Breast epithelium (tissue), 4 donors: ENCODE measurements around the gene CTIF. TPM values are rescaled to one million over a fixed set of nuclear protein-coding genes. Genes with fewer than 3 reads are reported as not detected.
A peak's percentile ranks its signal among the peaks of the same experiment; 100 is the strongest.

Experiments used
- DNase-seq, 2 donors: peaks; one replicate each; pipeline ENCODE4 v3.0.0-alpha.2; 2019; ENCODE audit warnings: low spot score in 2 of 2
- H3K27ac ChIP-seq, 2 donors: fragments of 200-600 bp; sonication (generic) in 1 of 2; one replicate each; pipeline ENCODE4 v1.5.1; 2016 to 2019; ENCODE audit warnings: mild to moderate bottlenecking in 1 of 2
- H3K27me3 ChIP-seq, 2 donors: fragments of 200-600 bp; sonication (generic) in 1 of 2; one replicate each; pipeline versions ENCODE4 v1.5.1 to v1.6.0; 2017 to 2019; ENCODE audit warnings: control low read depth in 1 of 2, mild to moderate bottlenecking in 1 of 2
- H3K36me3 ChIP-seq: fragments of 200-600 bp; one replicate; pipeline ENCODE4 v1.5.1; 2019
- H3K4me1 ChIP-seq, 2 donors: fragments of 200-600 bp; sonication (generic); one replicate each; pipeline ENCODE4 v1.5.1; 2016 to 2019; ENCODE audit warnings: control low read depth in 1 of 2
- H3K4me3 ChIP-seq, 3 donors: fragments of 200-600 bp; sonication (generic); 1 replicate in 2 of 3; 2 replicates in 1 of 3; pipeline ENCODE4 v1.5.1; 2016 to 2019; ENCODE audit warnings: mild to moderate bottlenecking in 3 of 3, moderate library complexity in 2 of 3
- H3K9me3 ChIP-seq, 2 donors: fragments of 200-600 bp; sonication (generic) in 1 of 2; one replicate each; pipeline ENCODE4 v1.5.1; 2016 to 2019; ENCODE audit warnings: control low read depth in 1 of 2
- POLR2A ChIP-seq: fragments of 450-650 bp; IDR thresholded peaks from one replicate; pipeline ENCODE4 v1.6.1; 2016; ENCODE audit warnings: antibody characterized with exemption, mild to moderate bottlenecking, moderate library complexity
- POLR2AphosphoS5 ChIP-seq, 3 donors: sonication (generic); formaldehyde crosslinking; IDR thresholded peaks; one replicate each; pipeline ENCODE4 v1.6.1; 2017; ENCODE audit warnings: antibody characterized with exemption in 3 of 3
- intact Hi-C: fragments of 100-400 bp; cut with DNase I; formaldehyde crosslinking; loops from one replicate; pipeline ENCODE4 v1.15.1; 2023; ENCODE audit warnings: low total_unique reads
- total RNA-seq, 3 donors: library from RNA; depleted of rRNA; stranded (reverse); fragments of >200 nt; gene quantifications; one replicate each; pipeline ENCODE4 v1.1.0, GENCODE V29; 2016
- TF ChIP-seq, protein P1 (sequence below), 3 donors: fragments of 450-650 bp; IDR thresholded peaks; one replicate each; pipeline ENCODE4 v1.5.1; 2016 to 2017; ENCODE audit warnings: antibody characterized with exemption in 3 of 3, mild to moderate bottlenecking in 3 of 3, moderate library complexity in 3 of 3

Gene CTIF
- total RNA-seq, 3 donors from 2014 or later = 28.8 to 78.9 (median 32.6) TPM

- intact Hi-C loops = no loop called here
- TF ChIP-seq, protein P1, sequence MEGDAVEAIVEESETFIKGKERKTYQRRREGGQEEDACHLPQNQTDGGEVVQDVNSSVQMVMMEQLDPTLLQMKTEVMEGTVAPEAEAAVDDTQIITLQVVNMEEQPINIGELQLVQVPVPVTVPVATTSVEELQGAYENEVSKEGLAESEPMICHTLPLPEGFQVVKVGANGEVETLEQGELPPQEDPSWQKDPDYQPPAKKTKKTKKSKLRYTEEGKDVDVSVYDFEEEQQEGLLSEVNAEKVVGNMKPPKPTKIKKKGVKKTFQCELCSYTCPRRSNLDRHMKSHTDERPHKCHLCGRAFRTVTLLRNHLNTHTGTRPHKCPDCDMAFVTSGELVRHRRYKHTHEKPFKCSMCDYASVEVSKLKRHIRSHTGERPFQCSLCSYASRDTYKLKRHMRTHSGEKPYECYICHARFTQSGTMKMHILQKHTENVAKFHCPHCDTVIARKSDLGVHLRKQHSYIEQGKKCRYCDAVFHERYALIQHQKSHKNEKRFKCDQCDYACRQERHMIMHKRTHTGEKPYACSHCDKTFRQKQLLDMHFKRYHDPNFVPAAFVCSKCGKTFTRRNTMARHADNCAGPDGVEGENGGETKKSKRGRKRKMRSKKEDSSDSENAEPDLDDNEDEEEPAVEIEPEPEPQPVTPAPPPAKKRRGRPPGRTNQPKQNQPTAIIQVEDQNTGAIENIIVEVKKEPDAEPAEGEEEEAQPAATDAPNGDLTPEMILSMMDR (IDR thresholded peaks at IDR 0.05) = no peak
- no peak for TF ChIP-seq POLR2AphosphoS5 (IDR thresholded peaks at IDR 0.05)
- H3K36me3 ChIP-seq = no peaks in the 10 kb centered on the region
- no peaks in the 10 kb centered on the region for H3K27me3 ChIP-seq
- no peak overlapping the region for H3K4me3 ChIP-seq
- H3K4me1 ChIP-seq = peaks cover 4 to 5% of the 10 kb centered on the region in 2 donors
- DNase-seq = peak in 1 of 2 donors; percentile 34
- no peaks in the 10 kb centered on the region for H3K9me3 ChIP-seq
- peak overlapping the region; percentile 42 to 59 for H3K27ac ChIP-seq
Measured at GRCh38 chr18:48825101-48825745, 286.4 kb downstream of the CTIF start.

DNA sequence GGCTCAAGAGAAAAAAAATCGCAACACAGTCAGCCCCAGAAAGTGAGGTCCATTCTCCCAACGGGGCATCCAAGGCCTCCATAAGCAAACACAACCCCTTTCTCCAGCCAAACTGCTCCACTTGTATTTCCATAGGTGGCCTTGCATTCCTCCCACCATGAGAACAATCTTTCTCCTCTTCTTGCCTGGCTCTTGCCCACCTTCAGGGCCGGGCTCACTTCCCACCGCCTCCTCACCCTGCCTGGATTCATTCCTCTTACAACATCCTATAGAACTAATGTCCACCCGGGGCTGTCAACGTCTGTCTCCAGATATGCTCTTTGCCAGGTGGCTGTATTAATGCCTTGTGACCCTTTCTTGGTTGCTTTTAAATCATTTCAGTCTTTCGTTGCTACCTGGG is 287.4 kb downstream of the CTIF start:
- H3K27me3 ChIP-seq = no peaks in the 10 kb centered on the region
- intact Hi-C loops = no loop called here
- H3K4me1 ChIP-seq = peaks cover 4 to 5% of the 10 kb centered on the region in 2 donors
- peak overlapping the region; percentile 42 to 59 for H3K27ac ChIP-seq
- DNase-seq = peak in 1 of 2 donors; percentile 33
- no peaks in the 10 kb centered on the region for H3K36me3 ChIP-seq
- TF ChIP-seq POLR2A (no peak), POLR2AphosphoS5 (IDR thresholded peaks at IDR 0.05) (no peak)
- TF ChIP-seq, protein P1 (IDR thresholded peaks at IDR 0.05) = no peak
- no peak overlapping the region for H3K4me3 ChIP-seq
- H3K9me3 ChIP-seq = no peaks in the 10 kb centered on the region

DNA sequence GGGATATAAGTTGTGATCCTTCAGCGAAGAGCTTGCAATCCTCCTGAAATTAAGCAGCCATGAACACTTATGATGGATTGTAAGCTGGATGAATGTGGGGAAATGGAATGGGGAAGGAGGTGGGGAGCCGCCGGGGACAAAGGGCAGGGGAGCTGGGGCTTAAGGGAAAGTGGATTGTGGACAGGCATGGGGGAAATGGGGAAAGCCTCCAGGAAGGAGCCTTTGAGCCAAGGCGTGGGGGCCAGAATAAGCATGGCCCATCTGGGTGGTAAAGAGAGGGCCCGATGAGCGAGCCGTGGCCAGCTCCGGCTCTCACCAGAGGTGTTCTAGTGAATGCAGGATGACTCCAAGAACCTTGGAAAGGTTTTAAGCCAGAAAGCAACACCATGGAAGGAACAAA is 288.0 kb downstream of the CTIF start:
- no peaks in the 10 kb centered on the region for H3K9me3 ChIP-seq
- intact Hi-C loops = no loop called here
- TF ChIP-seq POLR2A (no peak), POLR2AphosphoS5 (IDR thresholded peaks at IDR 0.05) (no peak)
- TF ChIP-seq, protein P1 (IDR thresholded peaks at IDR 0.05) = no peak
- peak overlapping the region in 1 of 2 donors; percentile 3 for H3K27ac ChIP-seq
- no peak overlapping the region for H3K4me3 ChIP-seq
- H3K27me3 ChIP-seq = no peaks in the 10 kb centered on the region
- peaks cover 4 to 5% of the 10 kb centered on the region in 2 donors for H3K4me1 ChIP-seq
- peak in 1 of 2 donors; percentile 15 for DNase-seq
- H3K36me3 ChIP-seq = no peaks in the 10 kb centered on the region

GRCh38 chr18:48827291-48828193 is 288.7 kb downstream of the CTIF start:
- H3K4me1 ChIP-seq = peaks cover 4 to 5% of the 10 kb centered on the region in 2 donors

More at GRCh38 chr18:48827291-48828193, 288.7 kb downstream of the CTIF start:
- H3K36me3 ChIP-seq = no peaks in the 10 kb centered on the region
- H3K27me3 ChIP-seq = no peaks in the 10 kb centered on the region
- H3K27ac ChIP-seq = peak overlapping the region; percentile 48 to 63
- TF ChIP-seq POLR2AphosphoS5 (IDR thresholded peaks at IDR 0.05) (no peak), POLR2A (no peak)
- TF ChIP-seq, protein P1 (IDR thresholded peaks at IDR 0.05) = no peak
- H3K4me3 ChIP-seq = peak overlapping the region in 2 of 3 donors; percentile 22 to 41
- DNase-seq = peak in 1 of 2 donors; percentile 42
- intact Hi-C loops = no loop called here
- no peaks in the 10 kb centered on the region for H3K9me3 ChIP-seq
